Measurements from ENCODE around the gene TMEM175.
"Not testable (repeated sequence)": the region's sequence is repeated elsewhere in the genome, so short reads cannot be mapped to it uniquely, and the experiment has no call there.

Gene TMEM175

DNA sequence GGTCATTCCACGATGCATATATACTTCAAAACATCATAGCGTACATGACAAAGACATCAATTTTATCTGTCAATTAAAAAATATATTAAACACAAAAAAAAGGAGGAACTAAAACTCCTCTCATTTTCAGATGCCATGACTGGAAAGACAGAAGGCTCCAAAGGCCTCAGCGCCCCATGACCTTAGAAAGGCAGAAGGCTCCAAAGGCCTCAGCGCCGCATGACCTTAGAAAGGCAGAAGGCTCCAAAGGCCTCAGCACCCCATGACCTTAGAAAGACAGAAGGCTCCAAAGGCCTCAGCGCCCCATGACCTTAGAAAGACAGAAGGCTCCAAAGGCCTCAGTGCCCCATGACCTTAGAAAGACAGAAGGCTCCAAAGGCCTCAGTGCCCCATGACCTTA is 13.7 kb upstream of the TMEM175 start:
- FAIRE-seq, result not testable (repeated sequence)

DNA sequence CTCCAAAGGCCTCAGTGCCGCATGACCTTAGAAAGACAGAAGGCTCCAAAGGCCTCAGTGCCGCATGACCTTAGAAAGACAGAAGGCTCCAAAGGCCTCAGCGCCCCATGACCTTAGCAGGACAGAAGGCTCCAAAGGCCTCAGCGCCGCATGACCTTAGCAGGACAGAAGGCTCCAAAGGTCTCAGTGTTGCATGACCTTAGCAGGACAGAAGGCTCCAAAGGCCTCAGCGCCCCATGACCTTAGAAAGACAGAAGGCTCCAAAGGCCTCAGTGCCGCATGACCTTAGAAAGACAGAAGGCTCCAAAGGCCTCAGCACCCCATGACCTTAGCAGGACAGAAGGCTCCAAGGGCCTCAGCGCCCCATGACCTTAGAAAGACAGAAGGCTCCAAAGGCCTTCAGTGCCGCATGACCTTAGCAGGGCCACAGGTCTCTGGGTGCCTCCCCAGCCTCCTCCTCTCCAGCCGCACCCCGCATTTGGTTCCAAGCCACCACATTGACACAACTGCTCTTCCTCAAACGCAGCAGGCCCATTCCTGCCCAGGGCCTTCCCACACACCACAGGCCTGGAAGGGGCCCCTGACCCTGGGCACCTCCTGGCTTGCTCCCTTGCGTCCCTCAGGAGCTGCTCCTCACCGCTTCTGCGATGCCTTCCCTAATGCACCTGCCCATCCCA is 13.1 kb upstream of the TMEM175 start:
- FAIRE-seq, result not testable (repeated sequence)

DNA sequence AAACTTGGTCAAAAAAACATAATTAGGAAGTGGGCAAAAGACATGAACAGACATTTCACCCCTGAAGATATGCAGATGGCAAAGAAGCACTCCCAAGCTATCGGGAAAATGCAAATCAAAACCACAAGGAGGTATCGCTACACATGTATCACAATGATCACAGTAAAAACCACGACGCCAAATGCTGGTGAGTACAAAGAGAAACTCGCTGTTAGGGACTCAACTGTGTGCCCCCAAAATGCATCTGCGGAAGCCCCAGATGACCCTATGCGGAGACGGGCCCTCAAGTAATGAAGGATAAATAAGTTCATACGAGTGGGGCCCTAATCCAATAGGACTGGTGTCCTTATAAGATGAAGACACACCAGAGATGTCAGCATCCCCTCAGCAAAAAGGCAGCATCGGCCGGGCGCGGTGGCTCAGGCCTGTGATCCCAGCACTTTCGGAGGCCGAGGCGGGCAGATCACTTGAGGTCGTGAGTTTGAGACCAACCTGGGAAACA is 10.4 kb upstream of the TMEM175 start:
- no peak for FAIRE-seq

DNA sequence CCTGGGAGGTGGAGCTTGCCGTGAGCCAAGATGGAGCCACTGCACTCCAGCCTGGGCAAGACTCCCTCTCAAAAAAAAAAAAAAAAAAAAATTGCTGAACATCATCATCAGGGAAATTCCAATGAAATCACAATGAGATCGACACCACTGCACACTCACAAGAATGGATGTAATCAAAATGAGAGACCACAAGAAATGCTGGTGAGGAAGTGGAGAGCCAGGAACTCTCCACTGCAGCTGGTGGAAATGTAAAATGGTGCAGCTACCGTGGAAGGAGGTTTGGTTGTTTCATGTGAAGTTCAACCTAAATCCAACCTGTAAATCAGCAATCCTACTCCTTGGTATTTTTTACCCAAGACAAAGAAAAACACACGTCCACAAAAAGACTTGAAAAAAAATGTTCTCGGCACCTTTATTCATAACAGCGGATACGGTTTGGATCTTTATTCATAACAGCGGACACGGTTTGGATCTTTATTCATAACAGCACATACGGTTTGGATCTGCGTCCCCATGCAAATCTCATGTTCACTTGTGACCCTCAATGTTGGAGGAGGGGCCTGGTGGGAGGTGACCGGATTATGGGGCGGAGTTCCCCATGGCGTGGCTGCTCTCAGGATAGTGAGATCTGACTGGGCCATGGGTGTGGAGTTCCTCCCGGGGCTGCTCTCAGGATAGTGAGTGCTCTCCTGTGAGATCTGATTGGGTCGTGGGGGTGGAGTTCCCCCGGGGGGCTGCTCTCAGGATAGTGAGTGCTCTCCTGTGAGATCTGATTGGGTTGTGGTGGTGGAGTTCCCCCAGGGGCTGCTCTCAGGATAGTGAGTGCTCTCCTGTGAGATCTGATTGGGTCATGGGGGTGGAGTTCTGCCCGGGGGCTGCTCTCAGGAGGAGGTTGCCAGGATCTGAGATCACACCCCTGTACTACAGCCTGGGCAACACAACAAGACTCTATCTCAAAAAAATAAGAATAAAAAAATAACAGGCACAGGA is 7.9 kb upstream of the TMEM175 start:
- no peak for FAIRE-seq

DNA sequence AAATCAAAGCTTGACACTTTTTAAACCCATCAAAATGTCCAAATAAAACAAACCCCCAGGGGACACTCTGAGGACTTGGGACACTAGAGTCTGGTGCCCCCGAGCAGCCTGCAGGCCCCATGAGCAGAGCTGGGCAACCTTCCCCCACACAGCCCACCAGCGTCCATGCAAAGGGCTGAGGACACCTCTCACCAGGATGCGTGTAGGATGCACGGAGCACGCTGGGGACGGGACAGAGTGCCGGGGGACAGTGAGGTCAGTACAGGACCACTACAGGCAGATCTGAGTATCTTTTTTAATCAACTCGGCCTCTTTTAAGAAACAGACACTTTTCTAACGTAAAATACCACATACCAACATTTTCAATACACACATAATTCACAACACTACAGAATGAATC is 7.1 kb upstream of the TMEM175 start:
- no peak for FAIRE-seq

DNA sequence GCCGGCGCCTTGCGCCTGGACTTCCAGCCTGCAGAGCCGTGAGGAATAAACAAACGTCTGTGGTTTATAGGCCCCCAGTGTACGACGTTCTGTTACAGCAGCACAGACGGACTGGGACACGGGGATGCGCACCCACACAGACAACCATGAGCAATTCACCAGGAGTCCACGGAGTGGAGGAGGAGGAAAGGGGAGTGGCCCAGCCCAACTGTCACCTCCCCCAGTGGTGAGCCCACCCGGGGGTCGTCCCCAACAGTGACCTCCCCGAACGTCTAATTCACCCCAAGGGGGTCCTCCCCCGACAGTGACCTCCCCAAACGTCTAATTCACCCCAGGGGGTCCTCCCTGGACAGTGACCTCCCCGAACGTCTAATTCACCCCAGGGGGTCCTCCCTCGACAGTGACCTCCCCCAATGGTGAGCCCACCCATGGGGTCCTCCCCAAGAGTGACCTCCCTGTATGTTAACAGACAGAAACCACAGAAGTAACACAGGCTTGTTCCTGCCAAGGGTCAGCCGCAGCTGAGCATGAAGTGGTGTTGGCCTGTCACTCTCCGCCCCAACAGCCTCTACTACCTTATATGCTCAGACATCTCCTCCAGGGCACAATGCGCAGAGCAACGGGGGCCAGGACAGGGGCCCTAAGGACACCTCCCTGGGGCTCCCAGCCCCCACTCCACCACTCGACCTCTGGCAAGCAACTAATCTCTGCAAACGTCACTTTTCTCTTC is 6.3 kb upstream of the TMEM175 start:
- FAIRE-seq, result no peak

DNA sequence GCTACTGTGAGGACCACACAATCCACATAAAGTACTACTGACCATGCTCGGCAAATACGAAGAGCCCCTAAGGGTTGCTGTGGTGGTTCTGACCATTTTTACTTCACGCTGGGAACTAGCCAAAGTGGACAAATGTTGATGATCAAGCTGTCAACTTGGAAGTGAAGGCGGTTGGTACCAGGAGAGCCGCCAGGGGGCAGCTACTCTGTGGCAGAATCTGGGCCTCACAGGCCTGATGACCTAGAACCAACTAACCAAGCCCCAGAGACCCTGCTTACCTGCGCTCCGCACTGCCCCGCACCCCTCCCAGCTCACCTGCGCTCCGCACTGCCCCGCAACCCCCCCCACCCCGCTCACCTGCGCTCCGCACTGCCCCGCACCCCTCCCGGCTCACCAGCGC is 5.7 kb upstream of the TMEM175 start:
- FAIRE-seq, result no peak

DNA sequence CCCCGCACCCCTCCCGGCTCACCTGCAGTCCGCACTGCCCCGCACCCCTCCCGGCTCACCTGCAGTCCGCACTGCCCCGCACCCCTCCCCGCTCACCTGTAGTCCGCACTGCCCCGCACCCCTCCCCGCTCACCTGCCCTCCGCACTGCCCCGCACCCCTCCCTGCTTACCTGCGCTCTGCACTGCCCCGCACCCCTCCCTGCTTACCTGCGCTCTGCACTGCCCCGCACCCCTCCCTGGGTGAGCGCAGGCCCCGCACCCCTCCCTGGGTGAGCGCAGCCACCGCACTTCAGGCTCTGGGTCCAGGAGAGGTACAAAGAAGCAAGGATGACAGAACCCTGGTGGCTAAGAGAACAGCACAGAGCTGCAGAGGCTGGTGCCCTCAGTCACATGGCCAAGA is 4.7 kb upstream of the TMEM175 start:
- not testable (repeated sequence) for FAIRE-seq

DNA sequence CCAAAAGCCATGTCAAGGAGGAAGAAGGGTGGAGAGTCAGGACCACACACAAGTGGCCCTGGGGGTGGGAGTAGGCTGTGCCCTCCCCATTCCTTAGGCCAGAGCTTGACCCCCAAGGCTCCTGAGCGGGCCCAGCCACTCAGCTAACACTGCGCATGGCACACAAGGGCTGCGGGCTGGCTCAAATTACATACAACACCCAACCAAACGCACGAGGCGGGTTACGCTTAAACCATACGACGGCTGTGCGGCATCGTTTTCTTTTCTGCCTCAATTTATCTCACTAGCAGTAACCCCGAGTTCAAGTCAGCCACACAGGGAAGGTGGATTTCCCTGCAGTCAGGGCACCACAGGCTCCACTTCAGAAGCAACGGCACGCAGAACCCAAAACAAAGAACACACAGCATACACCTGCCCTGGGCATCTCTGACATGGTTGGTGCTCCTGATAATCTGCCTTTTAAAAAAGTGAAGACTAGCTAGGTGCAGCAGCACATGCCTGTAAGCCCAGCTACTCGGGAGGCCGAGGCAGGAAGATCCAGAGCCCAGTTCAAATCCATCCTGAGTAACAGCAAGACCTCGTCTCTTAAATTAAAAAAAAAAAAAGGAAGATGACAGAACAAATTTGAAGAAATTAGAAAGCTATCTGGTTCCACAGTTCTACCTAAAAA is 3.0 kb upstream of the TMEM175 start:
- FAIRE-seq, result no peak

DNA sequence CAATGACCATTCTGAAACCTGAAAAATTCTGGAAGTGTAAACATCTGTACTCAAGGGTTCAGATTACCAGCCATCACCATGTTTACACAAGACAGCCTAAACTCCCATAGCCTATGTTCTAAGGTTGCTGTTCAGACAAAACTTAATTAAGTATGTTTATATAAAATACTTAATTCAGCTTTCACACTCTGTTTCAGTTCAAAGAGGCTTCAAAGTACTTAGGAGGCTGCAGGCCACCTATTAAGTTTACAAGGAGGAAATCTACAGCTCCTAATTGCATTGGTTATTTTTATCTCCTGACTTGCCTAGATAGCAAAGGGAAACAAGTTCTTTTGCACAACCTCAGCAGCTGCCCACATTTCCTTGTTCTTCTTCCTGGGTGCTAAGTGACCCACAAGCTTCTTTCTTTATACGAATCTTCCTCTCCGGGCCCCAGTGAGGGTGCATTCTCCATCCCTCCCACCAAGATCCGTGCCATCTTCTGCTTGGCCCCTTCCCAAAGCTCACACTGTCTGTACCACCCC is 2.2 kb upstream of the TMEM175 start:
- no peak for FAIRE-seq

DNA sequence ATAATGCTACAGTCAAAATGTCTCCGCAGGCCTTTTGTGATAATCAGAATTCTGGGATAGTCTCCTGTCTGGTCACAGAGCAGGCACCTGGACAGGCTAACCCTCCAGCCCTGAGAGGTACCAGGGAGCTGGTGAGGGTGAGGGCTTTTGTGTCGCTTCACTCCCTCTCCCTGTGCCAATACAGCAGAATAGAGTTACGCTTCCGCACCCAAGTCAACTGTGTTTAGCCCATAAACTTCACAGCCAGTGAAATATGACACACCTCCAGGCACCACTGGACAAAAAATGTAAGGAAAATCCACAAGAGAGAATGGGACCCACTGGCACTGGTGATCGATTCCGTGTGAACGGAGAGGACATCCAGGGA is 1.4 kb upstream of the TMEM175 start:
- FAIRE-seq, result no peak

DNA sequence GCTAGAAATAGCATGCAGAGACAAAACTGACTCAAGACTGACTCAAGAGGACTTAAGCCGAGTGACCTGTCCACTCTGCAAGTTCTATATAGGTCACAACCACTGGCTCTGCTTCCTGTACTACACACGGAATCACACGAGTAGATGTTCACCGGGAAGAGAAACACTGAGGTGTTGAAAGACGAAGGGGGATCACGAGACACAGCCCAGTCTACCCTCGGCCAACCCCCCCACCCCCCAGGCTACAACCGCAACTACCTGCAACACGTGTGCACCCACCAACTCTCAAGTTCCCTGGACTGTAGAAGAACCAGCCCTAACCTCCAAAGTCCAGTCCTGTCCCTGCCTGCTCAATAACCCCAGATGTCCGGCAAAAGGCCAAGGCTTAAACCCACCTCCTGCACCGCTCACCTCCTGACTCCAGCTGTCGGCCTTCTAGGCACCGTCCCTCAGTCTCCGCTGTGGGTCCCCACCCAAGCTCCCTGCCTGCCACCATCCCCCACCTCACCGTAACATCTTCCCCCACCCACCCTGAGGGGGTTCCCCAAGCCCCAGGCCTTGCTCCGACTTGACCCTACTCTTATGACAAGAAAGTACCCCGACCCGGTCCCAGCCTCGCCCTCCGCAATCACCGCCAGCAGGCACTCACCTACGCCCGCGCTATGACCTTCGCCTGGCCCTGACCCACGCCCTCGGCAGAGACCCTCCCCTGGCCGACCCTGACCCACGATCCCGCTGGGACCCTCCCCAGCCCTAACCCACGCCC is 883 bp upstream of the TMEM175 start:
- FAIRE-seq, result no peak

DNA sequence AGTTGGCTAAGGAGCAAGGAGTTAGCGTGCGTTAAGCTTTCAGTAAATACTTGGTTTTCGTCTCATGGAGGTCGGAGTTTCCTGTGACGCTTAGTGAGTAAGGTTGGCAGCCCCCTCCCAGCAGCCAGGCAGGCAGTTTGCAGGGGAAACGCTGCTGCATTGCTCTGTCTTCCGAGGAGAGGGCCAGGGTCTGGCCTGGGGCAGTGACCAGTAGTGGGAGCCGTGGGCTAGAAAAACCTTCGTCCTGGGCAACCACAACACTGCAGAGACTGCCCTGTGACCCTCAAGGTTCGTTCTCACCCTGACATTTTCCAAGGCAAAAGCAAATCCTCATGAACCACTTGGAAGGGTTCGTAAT is 432 bp downstream of the TMEM175 start:
- no peak for FAIRE-seq

DNA sequence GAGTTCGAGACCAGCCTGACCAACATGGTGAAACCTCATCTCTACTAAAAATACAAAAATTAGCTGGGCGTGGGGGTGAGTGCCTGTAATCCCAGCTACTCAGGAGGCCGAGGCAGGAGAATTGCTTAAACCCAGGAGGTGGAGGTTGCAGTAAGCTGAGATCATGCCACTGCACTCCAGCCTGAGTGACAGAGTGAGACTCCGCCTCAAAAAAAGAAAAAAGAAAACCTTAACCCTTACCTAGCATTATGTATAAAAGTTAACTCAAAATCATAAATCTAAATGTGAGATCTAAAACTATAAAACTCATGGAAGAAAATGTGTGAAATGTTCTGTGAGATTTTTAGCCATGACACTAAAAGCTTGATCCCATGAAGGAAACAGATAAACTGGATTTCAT is 7.2 kb downstream of the TMEM175 start:
- FAIRE-seq, result not testable (repeated sequence)

DNA sequence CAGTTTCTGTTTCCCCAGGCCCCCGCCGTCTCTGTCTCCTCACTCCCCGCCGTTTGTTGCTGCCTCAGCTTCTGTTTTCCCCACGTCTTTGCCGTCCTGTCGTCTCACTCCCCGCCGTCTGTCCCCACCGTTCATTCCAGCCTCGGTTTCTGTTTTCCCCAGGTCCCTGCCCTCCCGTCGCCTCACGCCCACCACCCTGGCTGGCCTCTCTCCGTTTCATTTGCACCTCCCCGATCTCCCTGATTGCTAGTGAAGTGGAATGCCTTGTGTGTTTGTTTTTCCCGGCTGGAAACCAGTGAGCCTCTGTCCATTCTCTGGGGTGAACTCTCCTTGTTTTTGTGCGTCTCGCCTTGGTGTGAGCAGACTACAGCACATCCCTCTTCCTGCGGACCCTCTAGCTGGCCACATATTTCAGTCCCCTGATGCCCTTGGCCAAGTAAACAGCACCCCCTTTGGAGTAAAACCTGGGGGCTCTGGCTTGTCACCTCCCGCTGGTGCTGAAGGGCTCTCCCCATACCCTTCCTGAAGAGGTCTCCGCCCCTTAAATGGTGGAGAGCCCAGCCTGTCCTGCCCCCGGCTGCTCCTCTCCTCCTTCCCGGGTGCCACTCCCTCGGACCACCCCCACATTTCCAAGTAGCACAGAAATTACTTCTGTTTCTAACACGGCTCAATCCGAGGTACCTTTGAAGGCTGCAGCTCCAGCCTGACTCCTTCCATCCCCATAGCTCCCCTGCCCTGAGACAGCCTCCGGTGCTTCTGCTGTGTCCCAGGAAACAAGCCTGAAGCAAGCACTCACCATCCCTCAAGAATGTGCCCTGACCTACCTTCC is 13.2 kb downstream of the TMEM175 start:
- no peak for FAIRE-seq

DNA sequence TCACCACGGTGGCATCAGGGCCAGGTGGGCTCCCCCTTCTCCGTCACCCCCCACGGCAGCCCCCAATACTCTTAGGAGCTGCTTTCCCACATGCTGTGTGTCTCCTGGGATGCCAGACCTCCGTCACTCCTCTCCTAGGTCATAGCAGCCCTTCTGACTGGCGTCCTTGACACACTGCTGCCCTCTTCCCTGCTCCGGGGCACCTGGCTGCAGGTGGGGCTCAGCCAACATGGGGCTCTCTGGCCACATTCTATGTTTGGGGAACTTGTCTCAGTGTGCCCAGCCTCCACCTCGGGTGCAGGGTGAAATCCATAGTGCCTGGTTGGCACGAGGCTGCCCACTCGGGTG is 13.8 kb downstream of the TMEM175 start:
- FAIRE-seq, result no peak

DNA sequence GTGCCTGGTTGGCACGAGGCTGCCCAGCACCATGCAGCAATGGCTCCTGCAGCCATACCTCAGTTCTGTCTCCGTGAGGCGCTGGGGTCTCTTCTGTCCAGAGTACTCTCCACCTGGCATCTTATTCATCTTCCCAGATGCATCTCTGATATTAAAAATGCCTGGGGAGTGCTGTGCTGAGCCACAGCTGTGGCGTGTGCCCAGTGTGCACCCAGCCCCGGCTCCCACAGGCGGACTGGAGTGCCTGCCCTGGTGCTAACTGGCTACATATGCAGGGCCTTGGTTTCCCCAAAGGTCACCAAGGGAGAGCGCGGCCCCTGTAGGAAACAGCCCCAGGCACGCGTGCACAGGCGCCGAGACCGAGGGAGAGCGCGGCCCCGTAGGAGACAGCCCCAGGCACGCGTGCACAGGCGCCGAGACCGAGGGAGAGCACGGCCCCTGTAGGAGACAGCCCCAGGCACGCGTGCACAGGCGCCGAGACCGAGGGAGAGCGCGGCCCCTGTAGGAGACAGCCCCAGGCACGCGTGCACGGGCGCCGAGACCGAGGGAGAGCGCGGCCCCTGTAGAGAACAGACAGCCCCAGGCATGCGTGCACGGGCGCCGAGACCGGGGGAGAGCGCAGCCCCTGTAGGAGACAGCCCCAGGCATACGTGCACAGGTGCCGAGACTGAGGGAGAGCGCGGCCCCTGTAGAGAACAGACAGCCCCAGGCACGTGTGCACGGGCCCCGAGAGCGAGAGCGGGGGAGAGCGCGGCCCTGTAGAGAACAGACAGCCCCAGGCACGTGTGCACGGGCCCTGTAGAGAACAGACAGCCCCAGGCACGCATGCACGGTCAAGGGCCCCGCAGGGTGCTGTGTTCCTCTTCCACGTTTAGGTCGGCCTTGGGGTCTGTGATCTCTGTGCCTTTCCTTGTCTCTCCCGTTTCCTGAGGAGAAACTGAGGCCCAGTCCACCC is 14.5 kb downstream of the TMEM175 start:
- FAIRE-seq, result no peak

DNA sequence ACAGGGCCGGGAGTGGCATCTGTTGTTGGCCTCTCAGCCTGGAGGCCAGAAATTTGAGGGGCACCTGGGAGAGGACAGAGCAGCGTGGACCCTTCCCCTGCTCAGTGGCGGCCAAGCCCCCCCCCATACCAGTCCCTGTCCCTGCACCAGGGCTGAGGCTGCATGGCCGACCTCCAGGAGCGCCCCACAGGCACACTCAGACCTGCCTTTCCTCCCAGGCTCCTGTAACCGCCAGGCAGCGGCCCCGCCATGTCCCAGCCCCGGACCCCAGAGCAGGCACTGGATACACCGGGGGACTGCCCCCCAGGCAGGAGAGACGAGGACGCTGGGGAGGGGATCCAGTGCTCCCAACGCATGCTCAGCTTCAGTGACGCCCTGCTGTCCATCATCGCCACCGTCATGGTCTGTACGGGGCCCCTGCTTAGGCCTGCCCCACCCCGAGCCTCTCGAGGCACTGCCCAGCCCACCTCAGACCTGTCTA is 15.3 kb downstream of the TMEM175 start:
- no peak for FAIRE-seq

DNA sequence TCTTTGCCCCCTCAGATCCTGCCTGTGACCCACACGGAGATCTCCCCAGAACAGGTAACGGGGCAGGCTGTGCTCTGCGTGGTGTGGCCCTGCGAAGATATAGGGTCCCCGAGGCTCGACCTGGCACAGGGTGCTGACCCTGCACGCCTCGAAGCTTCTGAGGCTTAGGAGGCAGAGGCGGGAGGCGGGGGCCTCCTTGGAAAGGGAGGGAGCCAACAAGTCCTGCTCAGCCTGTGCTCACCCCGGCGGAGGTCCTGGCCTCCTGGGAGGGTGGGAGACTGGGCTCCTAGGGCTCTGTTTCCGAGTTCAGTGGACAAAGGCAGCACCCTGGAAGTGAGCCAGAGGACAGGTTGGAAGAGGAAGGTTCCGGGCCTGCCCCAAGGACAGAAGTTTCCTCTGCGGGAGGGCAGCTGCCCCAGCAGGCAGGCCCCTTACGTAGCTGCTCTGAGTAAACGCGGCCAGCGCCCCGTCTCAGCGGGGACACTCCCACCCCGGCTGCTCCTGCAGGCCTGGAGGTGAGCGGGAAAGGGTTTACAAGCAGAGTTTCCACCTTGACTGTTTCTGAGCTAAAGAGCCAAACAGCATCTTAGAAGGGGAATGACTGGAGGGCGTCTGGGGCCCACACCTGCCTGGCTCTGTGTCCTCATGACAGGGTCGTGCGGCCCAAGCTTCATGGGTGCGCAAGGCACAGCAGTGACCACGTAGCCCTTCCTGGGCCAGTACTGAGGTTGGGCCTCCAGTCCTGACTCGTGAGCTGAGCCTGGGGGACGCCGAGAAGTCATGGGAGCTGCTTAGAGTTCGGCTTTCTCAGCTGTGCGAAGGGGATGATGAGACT is 16.1 kb downstream of the TMEM175 start:
- no peak for FAIRE-seq

Measured in TTC549 (cell line).